CD4-positive, alpha-beta T cell treated with Interleukin-15 for 1 hour (primary cell): ENCODE results near the gene ZNF579.

Experiments used
- DNase-seq: peaks from one replicate; pipeline ENCODE4 v3.0.0-alpha.2; 2020

ZNF579 gene

DNA sequence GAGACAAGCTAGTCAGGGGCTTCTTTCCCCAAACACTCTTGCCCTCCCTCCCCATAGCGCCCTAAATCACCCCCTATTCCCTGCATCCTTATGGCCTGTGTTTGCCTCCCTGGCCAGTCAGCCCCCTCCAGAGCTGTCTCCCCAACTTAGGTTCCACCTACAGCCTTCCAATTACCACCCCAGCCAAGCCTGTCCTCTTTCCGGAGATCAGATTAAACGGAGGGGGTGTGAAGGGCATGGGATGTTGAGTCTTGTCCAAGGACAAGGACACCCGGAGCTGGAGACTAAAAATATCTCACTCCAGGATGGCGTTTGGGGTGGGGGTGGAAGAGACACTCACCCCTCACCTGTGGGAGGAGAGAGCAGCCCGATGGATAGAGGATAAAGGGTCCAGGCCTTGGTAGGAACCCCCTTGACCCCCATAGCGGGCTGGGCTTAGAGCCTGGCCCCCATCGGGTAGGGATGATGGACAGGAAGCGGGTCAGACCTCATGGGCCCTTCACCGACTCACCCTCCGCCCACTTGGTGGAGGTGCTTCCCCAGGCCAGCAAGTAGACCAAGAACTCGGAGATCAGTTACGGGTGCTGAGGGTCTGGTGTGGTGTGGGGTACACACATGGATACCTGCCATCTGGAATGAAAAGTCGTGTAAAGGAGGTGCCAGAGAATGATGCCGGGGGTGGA is 30.8 kb upstream of the ZNF579 start:
- no peak for DNase-seq

DNA sequence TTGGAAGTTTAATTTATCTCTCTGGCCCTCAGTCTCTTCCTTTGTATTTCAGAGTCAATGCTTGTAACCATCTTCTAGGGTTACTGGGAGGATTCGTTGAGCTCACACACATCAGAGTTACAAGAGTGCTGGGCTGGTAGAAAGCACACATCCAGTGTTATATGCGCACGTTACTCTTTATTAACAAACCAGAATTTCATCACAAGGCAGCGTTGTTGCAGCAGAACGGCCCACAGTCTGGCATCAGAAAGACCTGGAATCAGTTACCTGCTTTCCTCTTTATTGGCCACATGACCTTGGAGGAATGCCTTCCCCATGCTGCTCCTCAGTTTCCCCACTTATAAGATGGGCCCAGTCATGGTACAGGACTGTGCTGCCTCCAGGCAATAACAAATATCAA is 28.7 kb upstream of the ZNF579 start:
- DNase-seq, result no peak

DNA sequence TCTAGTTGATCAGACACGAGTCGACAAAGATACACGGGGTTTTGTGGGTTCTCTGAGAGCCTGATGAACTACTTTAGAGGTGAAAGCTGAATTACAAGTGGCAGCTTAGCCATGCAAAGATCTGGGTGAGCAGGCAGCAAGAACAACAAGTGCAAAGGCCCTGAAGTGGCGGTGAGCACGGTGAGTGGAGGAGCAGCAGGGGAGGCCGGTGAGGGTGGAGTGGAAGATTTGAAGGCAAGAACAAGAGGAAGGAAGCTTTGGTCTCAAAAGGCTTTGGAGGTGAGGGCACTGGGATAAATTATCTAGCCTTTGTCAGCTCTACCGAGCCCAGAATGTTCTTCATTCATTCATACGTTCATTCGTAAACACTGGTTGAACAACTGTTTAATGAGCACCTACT is 26.2 kb upstream of the ZNF579 start:
- DNase-seq, result no peak

DNA sequence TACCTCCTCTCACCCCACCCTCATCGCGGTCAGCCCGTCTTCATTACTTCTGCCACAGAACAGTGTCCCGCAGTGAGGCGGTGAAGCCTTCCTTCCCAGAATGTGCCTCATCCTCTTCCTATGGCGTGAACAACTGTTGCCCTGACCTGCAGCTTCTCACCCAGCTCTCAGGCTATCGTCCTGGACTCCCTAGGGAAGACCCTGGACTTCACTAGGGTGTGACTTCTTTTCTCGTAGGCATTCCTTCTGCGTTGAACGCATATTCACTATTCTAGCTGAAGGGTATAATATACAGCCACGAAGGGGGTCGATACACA is 25.8 kb upstream of the ZNF579 start:
- DNase-seq, result no peak

DNA sequence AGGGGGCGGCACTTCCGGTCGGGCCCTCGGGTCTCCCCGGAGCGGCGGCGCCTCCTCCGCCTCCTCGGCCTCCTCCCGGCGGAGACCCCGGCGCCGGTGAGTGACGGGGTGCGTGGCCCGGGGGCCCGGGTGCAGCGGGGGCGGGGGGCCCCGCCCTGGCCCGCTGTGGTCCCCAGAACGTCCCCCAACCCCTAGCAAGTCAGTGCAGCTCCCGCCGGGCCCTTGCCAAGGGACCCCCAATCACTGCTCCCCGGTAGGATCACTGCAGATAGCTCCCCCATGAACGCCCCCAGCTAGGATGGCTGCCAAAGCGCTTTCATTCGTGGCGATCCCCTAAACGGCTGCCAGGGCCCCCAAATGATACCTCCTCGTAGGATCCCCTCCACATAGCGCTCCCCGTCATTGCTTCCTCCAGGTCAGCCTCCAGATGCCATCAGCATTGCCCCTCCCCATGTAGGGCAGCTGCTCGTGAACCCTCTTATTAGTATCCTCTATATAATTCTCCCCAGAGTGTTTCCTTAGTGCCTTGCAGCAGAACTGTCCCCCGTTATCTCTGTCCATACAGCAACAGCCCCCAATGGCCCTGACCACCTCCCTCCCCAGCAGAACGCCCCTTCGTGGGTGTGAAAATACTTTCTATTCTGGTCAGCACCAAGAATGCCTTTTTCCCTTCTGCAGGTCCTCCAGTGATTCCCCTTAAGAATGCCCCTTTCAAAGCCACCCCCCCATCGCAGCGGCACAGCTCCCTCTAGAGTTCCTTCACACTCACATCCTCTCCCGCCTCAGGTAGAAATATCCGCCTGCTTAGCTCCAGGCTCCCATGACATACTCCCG is 25.2 kb upstream of the ZNF579 start, which contains the start of gene ZNF865:
Gene ZNF865 (plus strand): TSS at position 11 of the 834 bp plus-strand sequence. CDS start 7,972 bp downstream, outside the sequence.
- peak; percentile 74 for DNase-seq

DNA sequence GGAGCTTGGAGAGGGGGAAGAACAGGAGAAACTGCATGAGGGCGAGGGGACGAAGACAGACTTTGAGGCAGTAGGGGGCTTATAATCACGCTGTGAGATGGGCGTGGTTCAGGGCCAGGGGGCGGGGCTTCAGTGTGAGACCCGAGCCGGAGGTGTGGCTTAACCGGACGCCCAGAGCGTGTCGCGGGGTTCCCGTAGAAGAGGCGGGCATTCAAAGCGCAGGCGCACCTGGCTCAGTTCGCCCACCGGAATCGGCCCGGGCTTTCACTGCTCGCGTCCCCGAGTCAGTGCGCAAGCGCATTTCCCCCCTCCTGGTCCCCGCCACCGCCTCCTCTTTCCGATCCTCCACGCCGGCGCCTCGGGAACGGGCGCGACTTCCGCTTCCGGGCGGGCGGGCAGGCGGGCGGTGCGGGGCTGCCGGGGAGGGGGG is 24.6 kb upstream of the ZNF579 start:
- peak; percentile 98 for DNase-seq

DNA sequence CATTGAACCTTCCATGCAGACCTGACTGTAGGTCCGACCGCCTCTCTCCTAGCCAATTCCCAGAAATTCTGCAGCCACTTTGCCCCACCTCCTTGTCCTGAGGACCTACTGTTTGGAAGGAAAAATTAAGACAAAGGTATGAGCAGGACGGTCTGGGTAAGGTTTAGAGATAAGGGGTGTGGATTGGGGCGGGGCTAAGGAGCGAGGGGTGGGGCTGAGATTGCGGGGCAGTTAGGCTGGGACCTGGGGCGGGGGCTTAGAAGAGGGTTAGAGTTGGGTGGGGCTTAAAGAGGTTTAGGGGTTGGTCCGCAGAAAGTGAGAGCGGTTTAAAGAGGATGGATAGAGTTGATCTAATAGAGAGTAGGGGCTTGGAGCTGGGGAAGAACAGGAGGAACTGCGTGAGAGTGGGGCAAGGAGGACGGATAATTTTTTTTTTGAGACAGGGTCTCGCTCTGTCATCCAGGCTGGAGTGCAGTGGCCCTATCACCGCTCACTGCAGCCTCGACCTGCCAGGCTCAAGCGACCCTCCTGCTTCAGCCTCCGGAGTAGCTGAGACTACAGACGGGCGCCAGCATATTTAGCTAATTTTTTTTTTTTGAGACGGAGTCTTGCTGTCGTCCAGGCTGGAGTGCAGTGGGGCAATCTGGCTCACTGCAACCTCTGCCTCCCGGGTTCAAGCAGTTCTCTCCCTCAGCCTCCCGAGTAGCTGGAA is 23.1 kb upstream of the ZNF579 start:
- DNase-seq, result no peak

DNA sequence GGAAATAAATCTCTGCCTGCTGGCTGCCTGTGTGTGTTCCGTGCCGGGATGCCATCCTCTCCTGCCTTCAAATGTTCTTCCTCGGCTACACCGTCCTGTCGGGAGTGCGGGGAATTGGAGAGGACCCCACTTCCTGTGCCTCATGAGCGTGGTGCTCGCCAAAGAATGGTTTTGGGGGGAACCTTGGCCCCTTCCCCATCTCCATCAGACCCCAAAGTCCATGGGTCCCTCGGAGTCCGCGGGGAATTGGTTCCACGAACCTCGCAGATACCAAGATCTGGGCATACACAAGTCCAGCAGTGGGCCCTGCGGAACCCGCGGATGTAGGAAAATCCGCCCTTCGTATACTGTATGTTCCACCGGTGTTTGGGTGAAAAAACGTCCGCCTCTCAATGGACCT is 22.5 kb upstream of the ZNF579 start:
- no peak for DNase-seq

DNA sequence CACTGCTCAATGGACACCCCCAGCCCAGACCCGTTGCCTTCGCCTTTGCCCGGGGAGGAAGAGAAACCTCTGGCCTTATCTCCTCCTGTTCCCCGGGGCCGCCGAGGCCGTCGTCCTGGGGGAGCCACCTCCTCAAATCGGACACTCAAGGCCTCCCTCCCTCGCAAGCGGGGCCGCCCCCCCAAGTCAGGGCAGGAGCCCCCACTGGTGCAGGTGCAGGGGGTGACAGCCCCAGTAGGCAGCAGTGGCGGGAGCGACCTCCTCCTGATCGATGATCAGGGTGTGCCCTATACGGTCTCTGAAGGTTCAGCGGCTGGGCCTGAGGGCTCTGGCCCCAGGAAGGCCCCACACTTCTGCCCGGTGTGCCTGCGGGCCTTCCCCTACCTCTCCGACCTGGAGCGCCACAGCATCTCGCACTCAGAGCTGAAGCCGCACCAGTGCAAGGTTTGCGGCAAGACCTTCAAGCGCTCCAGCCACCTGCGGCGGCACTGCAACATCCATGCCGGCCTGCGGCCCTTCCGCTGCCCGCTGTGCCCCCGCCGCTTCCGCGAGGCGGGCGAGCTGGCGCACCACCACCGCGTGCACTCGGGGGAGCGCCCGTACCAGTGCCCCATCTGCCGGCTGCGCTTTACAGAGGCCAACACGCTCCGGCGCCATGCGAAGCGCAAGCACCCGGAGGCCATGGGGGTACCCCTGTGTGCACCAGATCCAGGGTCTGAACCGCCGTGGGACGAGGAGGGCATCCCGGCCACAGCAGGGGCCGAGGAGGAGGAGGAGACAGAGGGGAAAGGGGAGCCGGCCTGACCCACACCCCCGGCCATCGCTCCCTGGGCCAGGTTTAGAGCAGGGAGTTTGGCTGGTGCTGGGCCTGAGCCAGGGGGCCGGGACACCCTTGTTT is 21.7 kb upstream of the ZNF579 start:
- no peak for DNase-seq

DNA sequence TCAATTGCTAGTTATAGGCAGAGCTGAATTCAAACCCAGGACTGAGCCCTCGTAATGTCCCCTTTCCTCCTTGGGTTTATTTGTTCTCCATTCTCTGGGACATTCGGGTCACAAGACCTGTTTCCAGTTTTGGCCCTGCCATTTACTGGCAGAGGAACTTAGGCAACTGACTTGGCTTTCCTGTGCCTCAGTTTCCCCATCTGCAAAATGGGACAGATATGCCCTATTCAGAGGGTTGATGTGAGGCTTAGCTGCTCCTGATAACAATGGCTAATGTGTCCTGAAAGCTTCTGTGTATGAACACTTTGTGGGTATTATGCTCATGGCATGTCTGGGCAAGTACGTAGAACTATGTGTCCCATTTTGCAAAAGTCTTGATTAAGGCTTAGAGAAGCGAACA is 20.4 kb upstream of the ZNF579 start:
- no peak for DNase-seq

DNA sequence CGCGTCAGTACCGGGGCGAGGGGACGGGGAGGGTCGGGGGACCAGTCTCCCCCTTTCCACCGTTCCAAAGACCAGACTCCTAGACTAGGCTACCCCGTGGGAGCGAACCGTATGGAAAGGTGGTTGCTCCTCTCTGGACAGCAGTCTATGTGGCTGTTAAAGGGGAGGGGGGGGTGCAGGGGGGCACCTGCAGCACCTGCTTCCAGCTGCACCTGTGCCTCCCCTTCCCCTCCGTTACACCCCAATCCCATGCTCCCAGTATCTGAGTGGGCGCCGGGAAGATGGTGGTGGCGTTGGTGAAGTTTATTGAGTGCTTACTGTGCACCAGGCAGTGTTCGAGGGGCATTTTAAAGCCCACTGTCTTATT is 20.0 kb upstream of the ZNF579 start:
- no peak for DNase-seq

DNA sequence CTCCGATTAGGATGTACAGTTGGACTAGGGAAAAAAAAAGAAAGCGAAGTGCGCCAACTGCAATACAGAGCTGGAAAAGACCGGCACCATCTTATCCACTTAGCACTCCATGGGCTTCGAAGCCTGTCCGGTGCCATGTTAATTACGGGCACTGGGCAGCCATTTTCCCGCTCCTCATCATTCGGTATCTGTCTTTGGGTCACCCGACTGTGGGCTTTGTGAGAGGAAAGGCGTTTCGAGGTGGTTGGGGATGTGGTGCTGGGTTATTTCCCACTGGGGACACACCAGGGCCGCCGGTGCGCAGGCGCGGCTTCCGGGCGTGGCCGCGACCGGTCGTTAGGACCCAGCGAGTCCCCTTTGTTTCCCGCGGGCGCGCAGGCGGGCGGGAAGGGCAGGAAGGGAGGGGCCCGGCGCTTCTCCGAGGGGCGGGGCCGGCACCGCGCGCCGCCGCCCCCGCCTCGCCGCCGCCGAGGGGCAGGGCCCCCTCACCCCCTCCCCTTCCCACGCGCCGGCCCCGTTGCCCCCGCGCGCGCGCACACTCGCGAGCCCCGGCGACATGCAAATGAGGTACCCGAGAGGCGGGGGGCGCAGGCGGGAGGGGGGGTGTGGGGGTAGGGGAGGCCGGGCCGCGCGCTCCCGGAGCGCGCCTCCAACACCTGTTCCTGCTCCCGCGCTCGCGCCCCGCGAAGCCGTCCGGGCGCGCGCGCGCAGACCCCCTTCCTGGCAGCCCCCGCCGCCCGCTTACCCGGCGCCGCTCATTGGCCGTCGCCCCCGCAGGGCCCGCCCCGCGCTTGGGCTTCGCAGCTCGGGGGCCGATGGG is 19.4 kb upstream of the ZNF579 start, which contains the start of gene ZNF524:
Gene ZNF524 (plus strand): TSS at position 447 of the 820 bp plus-strand sequence. CDS start 1,825 bp downstream, outside the sequence.
- peak; percentile 90 for DNase-seq

DNA sequence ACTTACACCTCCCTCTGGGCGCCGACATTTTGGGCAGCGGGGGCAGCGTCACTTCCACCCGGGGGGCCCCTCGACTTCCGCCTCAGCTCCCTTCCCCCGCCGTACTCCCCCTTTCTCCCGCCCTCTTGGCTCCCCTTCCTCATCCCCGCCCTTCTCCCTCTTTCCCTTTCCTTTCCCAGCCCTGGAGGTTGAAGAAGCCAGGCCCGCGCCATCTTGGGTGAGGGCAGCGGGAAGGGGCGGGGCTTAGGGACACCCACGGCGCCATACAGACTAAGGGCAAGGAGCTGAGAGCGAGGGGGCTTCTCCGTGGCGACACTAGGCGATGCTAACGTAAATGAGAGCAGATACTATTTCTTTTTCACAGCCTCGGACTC is 18.8 kb upstream of the ZNF579 start, which contains the start of gene FIZ1:
Gene FIZ1 (minus strand): TSS at position 50 of the 374 bp plus-strand sequence. CDS start 1,652 bp downstream, outside the sequence.
- peak; percentile 97 for DNase-seq

DNA sequence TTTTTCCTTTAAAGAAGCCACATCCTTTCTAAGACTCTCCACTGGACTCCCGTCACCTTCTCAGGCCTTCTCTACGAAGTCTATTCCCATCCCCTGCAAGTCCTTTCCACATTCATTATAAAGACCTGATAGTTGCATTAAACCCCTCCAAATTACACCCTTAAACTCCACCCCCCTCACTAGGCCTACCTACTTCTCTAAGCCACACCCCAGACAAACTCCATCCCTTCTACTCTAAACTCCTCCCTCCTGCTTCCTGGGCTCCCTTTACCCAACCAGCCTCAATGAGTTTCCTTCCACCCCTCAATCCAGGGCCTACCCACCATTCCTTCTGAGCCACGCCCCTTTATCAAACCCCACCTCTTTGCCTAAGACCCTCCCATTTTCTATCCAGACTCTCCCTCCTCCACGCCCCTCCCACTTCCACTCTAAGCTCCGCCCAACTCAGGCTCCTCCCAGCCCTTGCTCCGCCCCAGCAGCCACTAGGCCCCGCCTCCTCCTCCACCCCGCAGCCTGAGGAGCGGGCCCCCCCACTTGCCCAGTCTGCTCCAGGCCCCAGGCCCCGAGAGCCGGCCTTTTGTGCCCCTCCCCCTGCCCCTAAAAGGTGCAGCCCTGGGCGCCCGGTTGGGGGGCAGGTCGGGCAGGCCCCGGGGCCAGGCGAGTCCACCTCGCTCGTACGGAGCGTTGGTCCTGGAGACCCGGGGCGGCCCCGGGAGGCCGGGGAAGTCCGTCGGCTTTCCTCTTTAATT is 18.2 kb upstream of the ZNF579 start:
- DNase-seq, result peak; percentile 93

DNA sequence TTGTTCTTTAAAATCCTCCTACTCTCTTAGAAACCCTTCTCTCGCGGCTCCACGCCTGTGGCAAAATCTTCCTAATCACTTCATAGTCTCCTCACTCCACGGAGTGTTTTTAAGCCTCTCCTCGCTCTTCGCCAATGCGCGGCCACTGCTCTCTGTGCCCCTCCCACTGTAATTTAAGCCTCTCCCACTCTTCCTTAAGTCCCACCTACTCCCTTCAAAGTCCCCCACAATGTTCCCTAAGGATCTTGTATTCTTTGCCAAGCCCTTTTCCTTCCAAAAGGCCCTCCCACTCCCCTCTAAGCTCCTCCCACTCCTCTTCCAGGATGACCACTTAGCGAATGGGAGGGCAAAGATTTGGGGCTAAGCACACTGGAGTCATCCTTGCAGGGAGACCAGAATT is 17.4 kb upstream of the ZNF579 start:
- DNase-seq, result no peak

DNA sequence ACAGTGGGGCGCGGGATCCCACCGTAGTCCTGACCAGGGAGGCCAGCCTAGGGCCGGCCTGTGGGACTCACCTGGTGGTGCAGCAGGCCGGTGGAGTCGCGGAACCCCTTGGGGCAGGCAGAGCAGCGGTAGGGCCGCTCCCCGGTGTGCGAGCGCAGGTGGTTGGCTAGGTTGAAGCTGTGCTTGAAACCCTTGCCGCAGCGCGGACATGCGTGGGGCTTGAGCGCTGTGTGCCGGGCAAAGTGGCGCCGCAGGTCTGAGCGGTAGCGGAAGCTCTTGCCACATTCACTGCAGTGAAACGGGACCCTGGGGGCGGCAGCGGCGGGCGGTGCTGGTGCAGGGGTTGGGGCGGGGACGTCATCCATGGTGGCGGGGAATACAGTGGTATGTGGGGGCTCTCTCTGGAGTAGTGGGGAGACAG is 16.9 kb upstream of the ZNF579 start:
- no peak for DNase-seq

DNA sequence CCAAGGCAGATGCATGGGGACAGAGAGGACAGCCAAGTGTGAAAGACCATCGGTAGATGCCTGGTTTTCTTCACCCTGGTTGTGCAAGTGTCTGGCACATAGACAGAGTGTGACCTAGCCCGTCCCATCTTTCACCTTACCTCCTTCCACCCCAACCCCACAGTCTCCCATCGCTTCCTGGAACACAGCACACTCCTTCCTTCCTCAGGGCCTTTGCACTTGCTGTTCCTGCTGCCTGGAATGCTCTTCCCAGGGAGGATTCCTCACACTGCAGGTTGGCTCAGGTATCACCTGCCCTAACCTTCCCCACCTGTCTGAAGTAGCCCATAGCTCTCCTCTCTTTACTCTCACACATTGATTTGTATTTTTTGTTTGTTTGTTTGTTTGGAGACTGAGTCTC is 15.7 kb upstream of the ZNF579 start:
- DNase-seq, result no peak

DNA sequence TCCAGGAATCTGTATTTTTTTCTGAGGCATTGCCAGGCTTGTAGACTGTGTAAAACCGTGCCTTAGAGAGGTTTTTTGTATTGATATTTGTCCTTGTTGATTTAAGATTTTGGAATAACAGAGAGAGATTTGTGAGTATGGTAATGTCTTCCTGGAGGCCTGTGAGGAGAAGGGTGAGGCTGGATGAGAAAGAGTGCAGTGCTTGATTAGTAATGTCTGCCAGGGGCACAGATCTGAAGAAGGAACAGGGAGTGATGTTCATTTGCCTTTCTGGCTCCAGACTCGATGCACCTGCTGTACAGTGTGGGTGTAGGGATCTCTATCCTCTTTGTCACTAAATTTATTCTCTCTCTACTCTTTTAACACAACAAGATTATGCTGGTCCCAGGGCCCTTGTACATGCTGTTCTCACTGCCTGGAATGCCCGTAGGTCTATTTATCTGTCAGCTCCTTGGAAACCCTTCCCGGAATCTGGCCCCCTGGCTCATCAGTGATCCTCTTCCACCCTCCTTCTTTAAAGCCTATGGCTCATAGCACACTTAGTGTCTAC is 14.4 kb upstream of the ZNF579 start:
- DNase-seq, result no peak

DNA sequence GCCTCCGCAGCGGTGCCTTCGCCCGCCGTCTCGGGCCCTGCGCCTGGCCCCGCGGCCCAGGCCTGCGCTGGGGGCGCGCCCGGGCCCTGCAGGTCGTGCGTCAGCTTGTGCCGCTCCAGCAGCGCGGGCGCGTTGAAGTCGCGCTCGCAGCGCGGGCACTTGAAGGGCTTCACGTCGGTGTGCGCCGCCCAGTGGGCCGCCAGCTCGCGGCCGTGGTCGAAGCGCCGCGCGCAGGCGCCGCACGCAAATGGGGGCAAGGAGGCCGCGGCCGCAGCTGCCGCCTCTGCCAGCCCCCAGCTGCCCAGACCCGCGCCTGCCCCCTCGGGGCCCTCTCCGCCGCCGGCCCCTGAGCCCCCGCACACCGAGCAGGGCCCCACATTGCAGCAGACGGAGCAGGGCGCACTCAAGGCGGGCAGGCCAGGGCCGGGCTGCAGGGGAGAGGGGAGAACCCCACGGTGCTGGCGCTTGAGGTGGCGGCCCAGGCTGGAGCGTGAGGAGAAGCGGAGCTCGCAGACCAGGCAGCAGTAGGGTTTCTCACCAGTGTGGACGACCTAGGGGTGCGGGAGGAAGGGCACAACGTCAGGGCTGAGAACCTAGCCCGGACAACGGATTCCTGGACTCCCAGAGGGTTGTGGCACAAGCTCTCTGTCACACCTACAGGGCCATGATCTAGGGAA is 12.6 kb upstream of the ZNF579 start:
- DNase-seq, result no peak
